AG10803 (cell line): ENCODE data around the gene COL19A1.

Experiments
- DNase-seq: peaks from one replicate; pipeline ENCODE4 v3.0.0; 2010; ENCODE audit warnings: low read depth
- H3K4me3 ChIP-seq: 2 replicates; pipeline ENCODE4 v1.5.1; 2011; ENCODE audit warnings: mild to moderate bottlenecking, low read length, control low read depth
- TF ChIP-seq, protein P1 (sequence below): conservative IDR thresholded peaks from 2 replicates; pipeline ENCODE4 v1.5.1; 2011; ENCODE audit warnings: mild to moderate bottlenecking, low read length, control low read depth, inconsistent platforms

COL19A1 gene

DNA sequence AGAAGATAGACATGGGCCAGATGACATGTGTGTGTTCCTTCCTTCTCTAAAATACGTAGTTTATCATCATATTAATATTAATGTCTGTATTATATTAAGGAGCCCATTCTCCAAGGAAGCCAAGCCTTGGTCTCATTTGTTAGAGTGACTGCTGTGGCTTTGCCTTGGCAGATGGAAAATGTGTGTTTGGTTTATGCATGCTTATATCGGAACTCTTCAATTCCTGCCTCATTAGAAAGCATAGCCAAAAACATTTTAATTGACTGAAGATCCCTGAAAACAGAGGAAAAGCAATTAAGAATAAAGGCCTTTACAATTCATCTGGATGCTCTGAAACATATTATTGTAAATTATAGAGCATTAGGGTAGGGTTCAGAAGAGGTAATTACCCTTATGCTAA is 330.2 kb downstream of the COL19A1 start:
- DNase-seq = no peak
- H3K4me3 ChIP-seq = no peak overlapping the region
- TF ChIP-seq, protein P1, sequence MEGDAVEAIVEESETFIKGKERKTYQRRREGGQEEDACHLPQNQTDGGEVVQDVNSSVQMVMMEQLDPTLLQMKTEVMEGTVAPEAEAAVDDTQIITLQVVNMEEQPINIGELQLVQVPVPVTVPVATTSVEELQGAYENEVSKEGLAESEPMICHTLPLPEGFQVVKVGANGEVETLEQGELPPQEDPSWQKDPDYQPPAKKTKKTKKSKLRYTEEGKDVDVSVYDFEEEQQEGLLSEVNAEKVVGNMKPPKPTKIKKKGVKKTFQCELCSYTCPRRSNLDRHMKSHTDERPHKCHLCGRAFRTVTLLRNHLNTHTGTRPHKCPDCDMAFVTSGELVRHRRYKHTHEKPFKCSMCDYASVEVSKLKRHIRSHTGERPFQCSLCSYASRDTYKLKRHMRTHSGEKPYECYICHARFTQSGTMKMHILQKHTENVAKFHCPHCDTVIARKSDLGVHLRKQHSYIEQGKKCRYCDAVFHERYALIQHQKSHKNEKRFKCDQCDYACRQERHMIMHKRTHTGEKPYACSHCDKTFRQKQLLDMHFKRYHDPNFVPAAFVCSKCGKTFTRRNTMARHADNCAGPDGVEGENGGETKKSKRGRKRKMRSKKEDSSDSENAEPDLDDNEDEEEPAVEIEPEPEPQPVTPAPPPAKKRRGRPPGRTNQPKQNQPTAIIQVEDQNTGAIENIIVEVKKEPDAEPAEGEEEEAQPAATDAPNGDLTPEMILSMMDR = no peak

DNA sequence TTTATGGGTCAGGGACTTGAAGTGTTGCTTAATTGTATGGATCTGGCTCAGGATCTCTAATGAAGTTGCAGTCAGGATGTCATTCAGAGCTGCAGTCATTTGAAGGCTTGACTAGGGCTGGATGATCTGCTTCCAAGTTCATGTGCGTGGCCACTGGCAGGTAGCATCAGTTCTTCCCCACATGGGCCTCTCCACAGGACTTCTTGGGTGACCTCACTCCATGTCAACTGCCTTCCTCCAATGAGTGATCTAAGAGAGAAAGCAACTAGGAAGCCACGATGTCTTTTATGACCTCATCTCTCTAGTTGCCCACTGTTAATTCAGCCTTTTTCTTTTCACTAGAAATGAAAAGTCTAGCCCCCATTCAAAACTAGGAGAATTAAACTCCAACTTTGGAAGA is 332.4 kb downstream of the COL19A1 start:
- TF ChIP-seq, protein P1 = no peak
- no peak for DNase-seq
- H3K4me3 ChIP-seq = no peak overlapping the region

DNA sequence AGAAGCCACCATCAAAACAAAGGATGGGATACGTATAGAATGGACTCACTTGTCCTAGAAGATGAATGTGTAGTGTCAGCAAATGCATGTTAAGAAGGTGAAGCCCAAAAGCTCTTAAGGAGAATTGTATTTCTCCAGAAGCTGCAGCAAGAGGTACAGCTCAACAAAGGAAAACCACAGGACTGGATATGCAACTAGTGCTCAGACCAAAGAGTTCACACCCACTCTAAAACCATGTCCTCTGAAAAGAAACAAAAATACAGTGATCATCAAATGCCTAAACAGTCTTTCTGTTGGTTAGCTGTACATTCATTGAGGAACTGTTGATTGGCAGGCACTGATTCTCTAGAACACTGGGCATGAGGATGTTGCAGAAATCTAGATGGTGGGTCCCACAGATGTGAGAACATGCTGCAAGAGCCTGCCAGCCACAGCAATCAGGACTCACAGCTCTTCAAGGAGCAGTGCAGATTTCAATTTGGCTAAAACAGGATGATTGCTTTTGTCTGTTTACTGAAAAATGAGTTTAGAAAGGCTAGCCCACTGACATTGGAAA is 342.0 kb downstream of the COL19A1 start:
- H3K4me3 ChIP-seq = no peak overlapping the region
- DNase-seq = no peak
- TF ChIP-seq, protein P1 = no peak

DNA sequence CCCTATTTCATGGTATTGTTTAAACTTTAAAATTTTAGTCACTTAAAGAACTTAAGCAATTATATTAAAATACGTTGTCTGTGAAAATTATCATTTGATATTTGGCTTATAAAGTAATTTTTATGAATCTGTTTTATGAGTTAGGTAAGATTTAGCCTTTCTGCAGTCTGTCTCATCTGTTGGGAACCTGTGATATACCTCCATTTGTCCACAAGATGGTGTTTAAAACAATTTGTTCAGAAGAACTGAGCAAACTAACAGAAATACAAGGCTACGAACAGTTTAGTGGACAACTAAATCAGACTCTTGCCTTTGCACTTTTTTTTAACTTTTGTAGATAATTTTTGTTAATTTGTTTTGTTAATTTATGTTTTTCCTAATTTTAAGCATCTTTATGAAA is 344.1 kb downstream of the COL19A1 start:
- TF ChIP-seq, protein P1 = peak; percentile 31
- no peak overlapping the region for H3K4me3 ChIP-seq
- DNase-seq = peak; percentile 2

DNA sequence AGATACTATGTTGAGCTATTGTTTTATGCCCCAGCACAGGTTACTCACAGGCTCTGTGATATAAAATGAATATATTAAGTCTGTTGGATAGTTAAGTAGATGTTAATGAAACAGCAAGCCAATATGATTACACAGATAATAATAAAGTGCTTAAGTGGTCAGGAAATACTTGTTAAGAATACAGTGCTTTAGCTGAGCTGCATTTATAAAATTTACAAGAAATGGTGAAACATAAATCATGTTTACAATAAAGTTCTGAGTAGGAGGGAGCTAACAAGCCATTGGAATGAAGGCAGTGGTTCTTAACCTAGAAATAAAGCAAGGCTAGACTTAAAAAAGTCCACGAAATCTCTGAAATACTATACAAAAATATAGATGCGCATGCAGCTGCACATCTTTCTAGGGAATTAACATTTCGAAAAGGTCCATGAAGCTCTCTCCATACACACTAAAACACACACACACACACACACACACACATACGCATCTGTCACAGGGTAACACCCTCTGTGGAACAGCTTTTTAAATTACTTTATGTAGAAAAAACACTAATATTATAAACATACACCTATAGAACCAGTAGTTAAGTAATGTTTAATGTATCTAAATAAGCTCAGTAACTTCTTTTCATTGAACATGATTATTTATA is 349.2 kb downstream of the COL19A1 start:
- no peak for DNase-seq
- H3K4me3 ChIP-seq = no peak overlapping the region
- TF ChIP-seq, protein P1 = no peak

DNA sequence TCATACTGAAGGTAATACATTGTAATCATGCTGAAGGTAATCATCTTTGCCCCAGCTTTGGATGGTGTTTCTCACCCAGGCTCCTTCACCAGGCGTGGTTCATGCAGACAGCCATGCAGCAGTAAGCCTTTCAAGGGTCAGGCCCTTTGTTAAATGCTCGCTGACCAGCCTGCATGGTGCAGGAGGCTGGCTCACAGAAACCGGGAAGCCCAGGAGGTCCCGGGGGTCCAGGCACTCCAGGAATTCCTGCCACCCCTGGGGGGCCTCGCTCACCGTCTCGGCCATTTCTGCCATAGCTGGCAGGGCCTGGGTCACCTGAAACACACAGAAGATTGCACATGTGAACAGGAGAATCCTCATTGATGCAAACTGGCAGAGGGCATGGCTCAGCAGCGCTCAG is 350.4 kb downstream of the COL19A1 start:
- DNase-seq = no peak
- TF ChIP-seq, protein P1 = no peak
- no peak overlapping the region for H3K4me3 ChIP-seq

DNA sequence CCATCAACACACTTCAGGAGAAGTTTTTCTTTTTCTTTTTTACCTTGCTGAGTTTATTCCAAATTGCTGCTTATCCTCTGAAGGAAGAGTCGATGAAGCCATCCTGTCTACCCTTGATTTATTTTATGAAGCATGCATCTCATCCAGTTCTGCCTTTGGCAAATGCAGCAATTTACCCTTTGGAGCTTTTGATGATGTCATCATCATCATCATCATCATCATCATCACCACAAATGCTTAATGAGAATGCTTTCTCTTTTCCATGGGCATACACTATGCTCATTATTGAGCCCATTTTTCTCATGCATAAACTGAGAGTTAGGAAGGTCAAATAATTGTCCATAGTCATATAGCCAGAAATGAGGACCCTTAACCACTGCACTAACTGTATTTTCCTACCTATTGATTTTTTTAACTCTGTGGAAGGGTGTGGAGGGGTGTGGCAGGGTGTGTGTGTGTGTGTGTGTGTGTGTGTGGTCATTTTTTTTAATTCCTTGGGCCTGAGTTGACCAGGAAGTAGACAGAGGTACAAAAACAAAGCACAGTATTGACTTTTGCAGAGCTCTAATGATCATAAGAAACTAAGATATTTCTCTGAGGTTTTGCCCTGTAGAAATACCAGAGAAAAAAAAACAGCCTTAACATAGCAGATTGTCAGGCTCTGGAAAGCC is 353.7 kb downstream of the COL19A1 start:
- no peak for DNase-seq
- TF ChIP-seq, protein P1 = no peak
- H3K4me3 ChIP-seq = no peak overlapping the region
